Stimulated activated CD4-positive, alpha-beta T cell treated with anti-CD3 and anti-CD28 coated beads, Interleukin-1b, Interleukin-23, amount 100 ng/mL, for 1 hour (primary cell): ENCODE measurements around the gene SLC5A10.
A peak's percentile ranks its signal among the peaks of the same experiment; 100 is the strongest.

Experiments used
- DNase-seq, 2 donors: peaks; one replicate each; pipeline ENCODE4 v3.0.0-alpha.2; 2020; ENCODE audit warnings: low read depth in 2 of 2

Gene SLC5A10

DNA sequence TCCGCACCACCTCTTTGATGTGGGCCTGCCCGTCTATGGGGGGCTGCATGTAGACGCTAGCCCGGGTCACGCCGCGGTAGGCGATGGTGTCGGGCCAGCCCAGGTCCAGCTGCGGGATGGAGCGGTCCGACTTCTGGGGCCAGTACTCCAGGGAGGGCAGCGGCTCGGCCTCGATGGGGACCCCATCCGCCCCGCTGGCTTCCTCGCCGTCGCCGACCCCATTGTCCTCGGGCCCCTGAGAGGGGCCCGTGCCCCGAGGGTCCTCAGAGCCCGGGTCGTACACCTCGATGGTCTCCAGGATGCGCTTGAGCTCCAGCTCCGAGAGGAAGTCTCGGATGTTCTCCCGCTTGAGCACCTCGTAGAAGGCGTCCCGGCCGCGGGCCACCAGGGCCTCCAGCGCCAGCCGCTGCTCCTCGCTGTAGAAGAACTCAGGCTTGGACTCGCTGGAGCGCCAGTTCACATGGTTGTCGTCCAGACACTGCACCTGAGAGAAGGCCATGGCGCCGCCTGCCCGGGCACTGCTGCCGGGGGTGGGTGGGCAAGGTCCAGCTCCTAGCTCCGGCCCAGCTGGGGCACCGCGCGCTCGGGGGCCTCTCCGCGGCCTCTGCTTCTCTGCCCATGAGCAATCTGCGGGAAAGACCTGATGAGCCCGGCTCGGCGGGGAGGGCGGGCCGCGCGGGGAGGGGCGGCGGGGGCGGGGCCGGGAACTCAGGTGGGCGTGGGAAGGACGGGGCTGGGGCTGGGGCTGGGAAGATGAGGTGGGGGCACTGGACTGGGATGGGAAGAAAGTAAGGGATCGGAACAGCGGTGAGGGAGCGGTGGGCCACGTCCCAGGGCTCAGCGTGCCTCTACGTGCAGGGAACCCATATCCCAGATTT is 51.8 kb downstream of the SLC5A10 start:
- peak in 1 of 2 donors; percentile 50 for DNase-seq

GRCh38 chr17:19004421-19005136 is 52.6 kb downstream of the SLC5A10 start, which contains the start of gene FAM83G:
Gene FAM83G, minus strand, starts transcription at chr17:19004764. Its CDS starts 723 bp downstream, at chr17:19004041.
- DNase-seq, result peak; percentile 76 to 85

DNA sequence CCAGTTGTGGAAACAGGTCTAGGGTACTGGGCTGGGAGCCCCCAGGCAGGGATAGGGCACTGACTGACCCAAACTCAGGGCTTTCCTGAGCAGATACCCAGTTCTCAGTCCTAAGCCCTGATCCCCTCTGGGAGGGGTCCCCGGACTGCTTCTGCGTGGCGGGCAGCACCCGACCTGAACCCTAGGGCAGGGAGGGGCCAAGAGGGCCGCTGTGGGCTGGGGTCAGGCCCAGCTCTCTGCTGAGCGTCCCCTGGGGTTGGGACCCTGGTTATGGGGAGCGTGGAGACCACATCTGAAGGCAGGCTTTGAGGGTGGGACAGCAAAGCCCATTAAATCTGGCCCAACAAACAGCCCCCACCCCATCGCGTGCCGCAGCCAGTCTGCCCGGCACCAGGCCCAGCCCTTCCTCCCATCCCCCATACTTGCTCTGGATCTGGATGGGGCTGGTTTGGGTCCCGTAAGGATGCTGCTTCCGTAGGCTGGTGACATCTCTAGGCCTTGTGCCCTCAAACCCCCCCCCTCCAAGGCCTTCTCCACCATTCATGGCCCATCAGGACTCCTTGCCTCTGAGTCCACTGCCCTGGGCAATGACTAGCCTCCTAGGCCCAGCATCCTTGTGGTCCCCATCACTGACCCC is 53.3 kb downstream of the SLC5A10 start:
- no peak for DNase-seq

DNA sequence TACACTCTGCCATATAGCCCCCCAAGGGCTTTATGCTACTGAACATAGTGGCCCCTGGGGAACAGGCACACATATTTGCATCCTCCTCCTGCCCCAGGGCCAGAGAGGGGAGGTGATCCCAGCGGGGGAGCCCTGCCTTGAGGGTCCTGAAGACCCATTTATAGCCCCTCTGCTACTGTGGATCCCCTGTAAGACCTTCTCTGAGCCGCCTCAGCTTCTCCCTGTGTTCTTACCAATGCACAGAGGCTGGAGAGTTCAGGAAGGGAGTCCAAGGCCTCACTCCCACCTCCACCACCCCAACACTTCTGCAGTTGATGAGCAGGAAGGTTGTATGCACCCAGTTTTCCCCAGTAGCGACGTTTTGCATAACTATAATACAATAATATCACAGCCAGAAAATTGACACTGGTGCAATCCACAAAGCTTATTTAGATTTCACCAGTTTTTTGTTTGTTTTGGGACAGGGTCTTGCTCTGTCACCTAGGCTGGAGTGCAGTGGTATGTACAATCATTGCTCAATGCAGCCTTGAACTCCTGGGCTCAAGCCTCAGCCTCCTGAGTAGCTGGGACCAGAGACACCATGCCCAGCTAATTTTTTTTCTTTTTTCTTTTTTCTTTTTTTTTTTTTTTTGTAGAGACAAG is 53.9 kb downstream of the SLC5A10 start:
- DNase-seq, result no peak

- no peak for DNase-seq
Measured at GRCh38 chr17:19006698-19007097, 54.7 kb downstream of the SLC5A10 start.

- no peak for DNase-seq
Measured at GRCh38 chr17:19009970-19010369, 58.0 kb downstream of the SLC5A10 start.

DNA sequence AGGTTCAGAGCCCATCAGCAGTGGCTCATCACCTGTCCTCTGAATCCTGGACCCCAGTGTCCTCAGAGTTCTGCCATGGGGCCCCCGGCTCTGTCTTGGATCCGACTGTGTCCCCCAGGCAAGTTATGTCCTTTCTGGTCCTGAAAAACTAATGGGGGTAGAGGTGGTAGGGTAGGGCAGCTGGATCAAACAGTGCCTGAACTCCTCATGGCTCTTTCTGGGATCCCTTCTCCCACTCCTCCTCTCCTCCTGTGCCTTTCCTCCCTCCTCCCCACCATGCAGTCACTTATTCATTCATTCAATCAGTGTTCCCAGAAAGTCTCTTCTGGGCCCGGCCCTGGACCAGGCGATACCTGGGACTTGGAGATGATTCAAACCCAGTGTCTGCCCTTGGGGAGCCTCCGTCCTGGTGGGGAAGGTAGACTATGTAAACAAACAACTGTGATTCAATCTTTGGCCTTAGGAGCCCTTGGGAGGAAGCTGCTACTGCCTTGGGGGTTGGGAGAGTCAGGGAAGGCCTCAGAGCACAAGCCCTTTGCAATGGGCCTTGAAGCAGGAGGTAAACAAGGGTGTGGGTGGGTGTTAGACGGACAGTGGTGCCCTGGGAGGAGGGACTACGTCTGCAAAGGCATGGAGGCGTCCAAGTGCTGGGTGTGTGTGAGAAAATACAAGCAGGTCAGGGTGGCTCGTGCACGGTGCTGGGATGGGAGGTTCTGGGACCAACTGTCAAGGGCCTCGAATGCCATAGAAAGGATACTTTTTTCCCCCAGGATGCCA is 59.0 kb downstream of the SLC5A10 start:
- DNase-seq, result no peak

DNA sequence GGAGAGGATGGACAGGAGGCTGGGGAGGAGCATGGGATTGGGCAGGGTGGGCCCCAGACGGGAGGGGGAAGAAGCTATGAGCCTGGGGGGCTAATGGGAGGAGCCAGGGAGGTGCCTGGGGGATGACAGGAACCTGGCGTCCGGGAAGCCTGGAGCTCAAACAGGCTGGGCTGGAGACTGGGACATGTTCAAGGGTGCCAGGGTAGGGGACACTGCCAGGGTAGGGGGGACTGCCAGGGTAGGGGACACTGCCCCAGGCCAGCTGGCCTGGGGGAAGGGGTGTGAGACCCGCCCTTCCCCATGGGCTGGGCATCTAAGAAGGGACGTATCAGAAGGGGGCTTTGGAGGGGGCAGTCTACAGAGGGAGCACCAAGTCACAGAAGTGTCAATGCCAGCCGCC is 59.6 kb downstream of the SLC5A10 start:
- DNase-seq, result no peak

- no peak for DNase-seq
Measured at GRCh38 chr17:19012171-19013080, 60.5 kb downstream of the SLC5A10 start.

DNA sequence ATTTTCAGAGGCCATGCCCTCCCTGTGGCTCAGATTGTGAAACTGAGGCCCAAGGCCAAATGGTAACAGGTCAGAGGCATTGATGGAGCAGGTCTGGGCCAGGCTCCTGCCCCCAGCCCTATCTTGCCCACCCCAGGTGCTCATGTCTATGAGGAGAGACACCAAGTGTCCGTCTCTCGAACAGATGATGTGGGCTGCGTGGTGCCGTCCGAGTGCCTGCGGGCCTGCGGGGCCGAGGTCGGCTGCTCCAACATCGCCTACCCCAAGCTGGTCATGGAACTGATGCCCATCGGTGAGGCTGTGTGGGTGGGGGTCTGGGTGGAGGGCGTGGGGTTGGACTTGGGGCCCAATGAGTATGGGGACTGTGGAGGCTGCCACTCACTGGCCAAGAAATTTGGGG is 61.3 kb downstream of the SLC5A10 start:
- DNase-seq, result no peak

GRCh38 chr17:19013806-19014627 is 62.1 kb downstream of the SLC5A10 start:
- no peak for DNase-seq

GRCh38 chr17:19014628-19015215 is 62.8 kb downstream of the SLC5A10 start:
- no peak for DNase-seq

DNA sequence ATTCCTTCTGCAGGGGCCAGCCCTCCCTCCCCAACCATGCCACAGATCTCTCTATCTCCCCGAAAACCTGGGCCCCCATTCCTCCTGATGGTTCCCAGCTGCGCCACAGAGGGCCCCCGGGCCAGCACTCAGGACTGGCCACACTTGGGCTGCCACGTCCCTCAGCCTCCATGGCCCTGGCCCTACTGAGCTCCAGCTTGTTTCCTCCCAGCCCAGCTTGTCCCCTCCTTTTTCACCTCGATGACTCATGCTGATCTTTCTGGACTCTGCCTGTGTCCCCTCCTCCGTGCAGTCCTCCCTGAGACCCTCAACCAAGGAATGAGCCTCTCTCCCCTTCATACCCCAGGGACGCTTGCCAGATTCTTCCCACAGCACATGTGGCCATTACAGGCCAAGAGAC is 63.5 kb downstream of the SLC5A10 start:
- no peak for DNase-seq

DNA sequence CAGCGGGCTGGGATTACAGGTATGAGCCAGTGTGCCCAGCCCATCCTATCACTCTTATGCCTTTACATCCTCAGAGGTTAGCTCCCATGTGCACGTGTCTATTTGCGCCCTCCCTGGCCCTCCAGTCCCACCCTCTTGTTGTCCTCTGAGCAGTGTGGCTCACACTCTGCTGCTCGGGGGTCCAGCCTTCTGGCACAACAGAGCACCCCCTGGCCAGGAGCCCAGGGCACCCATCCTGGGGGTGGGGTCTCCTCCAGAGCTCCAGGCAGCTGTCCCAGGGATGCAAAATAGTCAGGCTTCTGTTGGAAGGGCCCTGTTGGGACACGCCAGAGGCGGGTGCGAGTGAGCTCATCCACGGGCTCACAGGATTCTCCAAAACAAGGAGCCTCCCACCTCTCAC is 64.3 kb downstream of the SLC5A10 start:
- no peak for DNase-seq

GRCh38 chr17:19016881-19017280 is 64.9 kb downstream of the SLC5A10 start:
- no peak for DNase-seq

DNA sequence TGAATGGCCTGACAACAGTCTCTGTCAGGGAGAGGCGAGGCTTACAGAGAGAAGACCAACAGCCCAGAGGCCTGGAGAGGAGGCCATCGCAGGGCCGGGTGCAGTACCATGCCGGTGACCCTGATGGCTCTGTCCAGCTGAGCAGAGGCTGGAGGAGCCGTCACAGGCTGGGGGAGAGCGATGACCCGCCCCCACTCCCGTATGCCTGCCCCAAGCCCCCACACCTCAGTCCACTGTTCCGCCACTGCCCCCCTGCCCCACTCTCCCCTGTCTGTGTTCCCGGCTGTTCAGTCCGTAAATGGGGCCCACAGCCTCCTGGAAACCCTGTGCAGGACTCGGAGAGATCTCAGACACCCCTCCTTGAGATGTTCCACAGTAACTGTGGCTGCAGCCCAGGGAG is 65.4 kb downstream of the SLC5A10 start:
- DNase-seq, result no peak

GRCh38 chr17:19017804-19018599 is 66.0 kb downstream of the SLC5A10 start:
- no peak for DNase-seq

DNA sequence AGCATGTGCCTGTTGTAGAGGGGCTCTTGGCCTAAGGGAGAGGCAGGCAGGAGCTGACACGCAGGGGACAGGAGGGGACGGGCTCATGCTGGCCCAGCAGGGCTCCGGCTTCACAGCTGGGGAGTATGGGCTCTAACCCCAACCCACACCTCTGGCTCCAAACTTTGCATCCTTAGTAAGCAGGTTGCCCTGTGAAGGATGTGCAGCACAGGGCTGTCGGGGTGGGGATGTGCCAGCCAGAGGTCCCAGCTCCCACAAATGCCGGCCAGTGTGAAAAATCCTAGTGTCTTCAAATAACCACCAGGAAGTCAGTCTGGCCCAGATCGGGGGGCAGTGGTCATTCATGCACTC is 66.6 kb downstream of the SLC5A10 start:
- no peak for DNase-seq
